ENCODE data around the gene ANKH.

GRCh38 chr5:14915291-14915952 is 43.8 kb upstream of the ANKH start:
- TF ChIP-seq CTCF (IDR thresholded peaks at IDR 0.05) (no peak), POLR2AphosphoS5 (IDR thresholded peaks at IDR 0.05) (no peak), EP300 (IDR thresholded peaks at IDR 0.05) (no peak)
